B cell (primary cell): ENCODE measurements around the gene SMTN. TPM values are rescaled to one million over a fixed set of nuclear protein-coding genes. Genes with fewer than 3 reads are reported as not detected.

ENCODE experiments used
- ATAC-seq: fragments of 200-7000 bp; cut with Tn5 transposase; one replicate; pipeline ENCODE4 v1.10.0; 2021; ENCODE audit warnings: low read depth, mild to moderate bottlenecking, moderate number of reproducible peaks, moderate library complexity
- CTCF ChIA-PET: fragments of 350-600 bp; sonication (Branson Sonifier 250); formaldehyde crosslinking; loops from one replicate; lab custom pipeline; 2021; ENCODE audit warnings: antibody characterized with exemption, inconsistent platforms; lab: Charles Lee
- POLR2A ChIA-PET: fragments of 350-600 bp; sonication (Branson Sonifier 250); formaldehyde crosslinking; loops from one replicate; lab custom pipeline; 2021; ENCODE audit warnings: antibody characterized with exemption; lab: Charles Lee
- DNase-seq: peaks from one replicate; pipeline ENCODE4 v3.0.0; 2013
- H2AFZ ChIP-seq: 2 replicates; pipeline ENCODE4 v1.6.1; 2012; ENCODE audit warnings: mild to moderate bottlenecking, low read depth, low read length; ENCODE audit not compliant: insufficient read depth, poor library complexity, severe bottlenecking
- H3K27ac ChIP-seq, 2 donors: 1 replicate in 1 of 2; 2 replicates in 1 of 2; pipeline ENCODE4 v1.5.1; 2012 to 2013; ENCODE audit warnings: low read length in 2 of 2, mild to moderate bottlenecking in 2 of 2, moderate library complexity in 1 of 2
- H3K27me3 ChIP-seq, 4 experiments: fragments of 200-600 bp in 1 of 4; sonication (generic) in 1 of 4; replicated peaks in 1 of 4; 1 replicate in 2 of 4; 2 replicates in 2 of 4; pipeline versions ENCODE4 v1.6.1 to v1.7.0; 2013 to 2016; ENCODE audit warnings: low read length in 3 of 4, mild to moderate bottlenecking in 2 of 4, mixed read lengths in 1 of 4, moderate library complexity in 1 of 4; ENCODE audit not compliant: insufficient read depth in 4 of 4, control insufficient read depth in 3 of 4; ENCODE audit errors: control extremely low read depth in 1 of 4
- H3K36me3 ChIP-seq, 2 experiments: replicated peaks in 1 of 2; 1 replicate in 1 of 2; 2 replicates in 1 of 2; pipeline versions ENCODE4 v1.6.1 to v1.7.1; 2013; ENCODE audit warnings: low read length in 1 of 2; ENCODE audit not compliant: insufficient read depth in 2 of 2, control insufficient read depth in 1 of 2; ENCODE audit errors: control extremely low read depth in 1 of 2, extremely low read depth in 1 of 2
- H3K4me1 ChIP-seq, 2 donors: fragments of 200-600 bp in 1 of 2; sonication (generic) in 1 of 2; 1 replicate in 1 of 2; 2 replicates in 1 of 2; pipeline versions ENCODE4 v1.5.1 to v1.6.1; 2013 to 2017; ENCODE audit warnings: low read length in 2 of 2; ENCODE audit not compliant: control insufficient read depth in 2 of 2, insufficient read depth in 2 of 2
- H3K4me2 ChIP-seq: replicated peaks from 2 replicates; pipeline ENCODE3; 2012; ENCODE audit warnings: mild to moderate bottlenecking, low read depth, low read length; ENCODE audit not compliant: poor library complexity, severe bottlenecking
- H3K4me3 ChIP-seq, 5 experiments: fragments of 200-600 bp in 1 of 5; sonication (generic) in 1 of 5; 1 replicate in 3 of 5; 2 replicates in 2 of 5; pipeline versions ENCODE4 v1.5.1 to v1.7.0; 2011 to 2016; ENCODE audit warnings: low read length in 4 of 5, mild to moderate bottlenecking in 4 of 5, low read depth in 2 of 5, control low read depth in 1 of 5, moderate library complexity in 1 of 5; ENCODE audit not compliant: insufficient read depth in 1 of 5; ENCODE audit errors: control extremely low read depth in 1 of 5, extremely low read depth in 1 of 5
- H3K79me2 ChIP-seq: fragments of 200-600 bp; sonication (generic); one replicate; pipeline ENCODE4 v1.6.0; 2016; ENCODE audit warnings: low read length; ENCODE audit not compliant: control insufficient read depth, insufficient read depth
- H3K9ac ChIP-seq: fragments of 200-600 bp; sonication (generic); 2 replicates; pipeline ENCODE4 v1.6.1; 2017; ENCODE audit warnings: mild to moderate bottlenecking, low read length, moderate library complexity
- H3K9me3 ChIP-seq, 3 donors: one replicate each; pipeline versions ENCODE4 v1.6.1 to v1.7.1; 2013; ENCODE audit warnings: low read length in 2 of 3; ENCODE audit not compliant: control insufficient read depth in 2 of 3, insufficient read depth in 1 of 3; ENCODE audit errors: control extremely low read depth in 1 of 3
- H4K20me1 ChIP-seq: 2 replicates; pipeline ENCODE4 v1.6.0; 2012; ENCODE audit warnings: mild to moderate bottlenecking, low read length; ENCODE audit not compliant: insufficient read depth, control insufficient read depth, poor library complexity, severe bottlenecking
- H3K27ac Mint-ChIP-seq: one replicate; pipeline ENCODE4 v1.8.0; 2021; ENCODE audit warnings: mixed read lengths
- H3K27me3 Mint-ChIP-seq: one replicate; pipeline ENCODE4 v1.8.0; 2021; ENCODE audit warnings: mixed read lengths
- H3K4me1 Mint-ChIP-seq: one replicate; pipeline ENCODE4 v1.8.0; 2021; ENCODE audit warnings: mixed read lengths
- H3K4me3 Mint-ChIP-seq: one replicate; pipeline ENCODE4 v1.8.0; 2021; ENCODE audit warnings: mixed read lengths
- H3K9me3 Mint-ChIP-seq: one replicate; pipeline ENCODE4 v1.8.0; 2022; ENCODE audit warnings: mixed read lengths; ENCODE audit not compliant: insufficient read depth
- CTCF ChIP-seq: fragments of 200-600 bp; IDR thresholded peaks from one replicate; pipeline ENCODE4 v1.8.0; 2022; ENCODE audit warnings: antibody characterized with exemption, mild to moderate bottlenecking
- EZH2 ChIP-seq: IDR thresholded peaks from 2 replicates; pipeline ENCODE4 v1.6.1; 2012; ENCODE audit warnings: borderline replicate concordance, low read depth, mild to moderate bottlenecking, moderate library complexity, low read length; ENCODE audit not compliant: insufficient read depth, poor library complexity, severe bottlenecking
- WGBS: methylation state at CpG from one replicate; pipeline ENCODE4 v1.1.5; 2013; ENCODE audit warnings: missing lambda C conversion rate; ENCODE audit not compliant: insufficient coverage; 5-methylcytosine and 5-hydroxymethylcytosine counted together
- intact Hi-C: fragments of 100-400 bp; cut with micrococcal nuclease; formaldehyde crosslinking; loops from one replicate; pipeline ENCODE4 v1.10.0; 2022
- polyA plus RNA-seq: library from polyadenylated mRNA; depleted of rRNA; stranded (reverse); fragments of >200 nt; gene quantifications from 2 replicates; pipeline ENCODE4 v1.2.3, GENCODE V29; 2012
- total RNA-seq, 2 donors: library from RNA; stranded (reverse); fragments of 120-200 nt in 1 of 2; gene quantifications; 1 replicate in 1 of 2; 2 replicates in 1 of 2; pipeline versions ENCODE4 v1.2.3 to v1.2.4, GENCODE V29; 2013 to 2022

Gene SMTN
- total and polyA plus RNA-seq, 2 donors (not counting 1 experiment from before 2014, with no cell fraction given) = 4.0 to 7.0 TPM

GRCh38 chr22:31087744-31088215, 6.7 kb downstream of the SMTN start:
- Histone ChIP-seq H3K27ac (no peak overlapping the region), H3K9ac (no peak overlapping the region), H4K20me1 (no peaks in the 10 kb centered on the region), H3K4me2 (no peak overlapping the region), H3K79me2 (peaks cover 4% of the 10 kb centered on the region), H3K4me1 (peaks cover 25 to 55% of the 10 kb centered on the region in 2 donors), H3K4me3 (no peak overlapping the region), H3K9me3 (no peaks in the 10 kb centered on the region), H3K36me3 (no peaks in the 10 kb centered on the region), H3K27me3 (no peaks in the 10 kb centered on the region), H2AFZ (no peak overlapping the region)
- ChIA-PET POLR2A (no interaction called here), CTCF (interaction anchor here (0.8 to 1.9 kb wide), 5 partner anchors 8 to 187 kb away, joined by 3 to 7 read pairs (median 4); partner anchors contain the start of gene SELENOM)
- Mint-ChIP-seq H3K27me3 (no peaks in the 10 kb centered on the region), H3K9me3 (no peaks in the 10 kb centered on the region), H3K4me1 (peaks cover 31% of the 10 kb centered on the region), H3K4me3 (no peak overlapping the region), H3K27ac (no peak overlapping the region)
- intact Hi-C loops = loop anchor here (2.0 to 5.0 kb wide), 2 partner anchors 61 to 325 kb away; no protein-coding TSS in a partner anchor
- TF ChIP-seq CTCF (no peak), EZH2 (no peak)
- DNase-seq (no peak), ATAC-seq (no peak)
- WGBS = 98% methylated on average over 21 of the region's 21 CpGs

DNA sequence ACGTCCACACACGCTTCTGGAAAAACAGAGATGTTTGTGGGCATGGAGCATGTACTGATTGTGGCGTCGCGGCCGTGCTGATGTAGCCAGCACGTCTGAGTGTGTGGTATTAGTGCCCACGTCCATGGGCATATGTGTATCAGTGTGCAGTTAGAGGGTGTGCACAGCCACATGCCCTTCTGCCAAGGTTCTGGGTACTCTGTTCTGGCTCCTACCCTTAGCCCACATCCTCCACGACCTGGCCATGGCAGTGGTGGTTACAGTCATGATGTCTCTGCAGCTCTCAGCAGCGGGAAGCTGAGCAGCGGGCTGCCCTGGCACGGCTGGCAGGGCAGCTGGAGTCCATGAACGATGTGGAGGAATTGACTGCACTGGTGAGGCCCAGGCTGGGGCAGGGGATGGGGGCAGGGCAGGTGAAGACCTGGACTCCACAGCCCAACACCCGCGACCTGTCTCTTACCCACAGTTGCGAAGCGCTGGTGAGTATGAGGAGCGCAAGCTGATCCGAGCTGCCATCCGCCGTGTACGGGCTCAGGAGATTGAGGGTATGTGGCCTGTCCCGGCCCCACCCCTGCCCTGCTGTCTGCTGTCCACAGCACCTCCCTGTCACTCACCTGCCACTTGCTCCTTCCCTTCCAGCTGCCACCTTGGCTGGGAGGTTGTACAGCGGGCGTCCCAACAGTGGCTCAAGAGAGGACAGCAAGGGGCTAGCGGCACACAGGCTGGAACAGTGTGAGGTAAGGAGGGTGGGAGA, 7.3 kb downstream of the SMTN start:
- no peak overlapping the region for H2AFZ ChIP-seq
- Mint-ChIP-seq H3K4me3 (no peak overlapping the region), H3K4me1 (peaks cover 26% of the 10 kb centered on the region), H3K27ac (no peak overlapping the region), H3K9me3 (no peaks in the 10 kb centered on the region), H3K27me3 (no peaks in the 10 kb centered on the region)
- H3K27me3 ChIP-seq = no peaks in the 10 kb centered on the region
- ATAC-seq = no peak
- POLR2A ChIA-PET = no interaction called here
- no peak overlapping the region for H3K4me3 ChIP-seq
- peaks cover 24 to 49% of the 10 kb centered on the region in 2 donors for H3K4me1 ChIP-seq
- peaks cover 4% of the 10 kb centered on the region for H3K79me2 ChIP-seq
- DNase-seq = peak; percentile 25
- H3K4me2 ChIP-seq = no peak overlapping the region
- H3K36me3 ChIP-seq = no peaks in the 10 kb centered on the region
- H3K27ac ChIP-seq = no peak overlapping the region
- H4K20me1 ChIP-seq = no peaks in the 10 kb centered on the region
- no peak for TF ChIP-seq EZH2
- TF ChIP-seq CTCF = no peak
- no peak overlapping the region for H3K9ac ChIP-seq
- WGBS = 96% methylated on average over 19 of the region's 26 CpGs
- H3K9me3 ChIP-seq = no peaks in the 10 kb centered on the region
- intact Hi-C loops = loop anchor here (2.0 to 5.0 kb wide), 2 partner anchors 60 to 326 kb away; no protein-coding TSS in a partner anchor
- CTCF ChIA-PET = interaction anchor here (0.8 to 2.3 kb wide), 10 partner anchors 7 to 187 kb away, joined by 3 to 9 read pairs (median 4); partner anchors contain the start of gene SELENOM
